ENCODE data around the gene STARD5. TPM values are rescaled to one million over a fixed set of nuclear protein-coding genes. Genes with fewer than 3 reads are reported as not detected.

Gene STARD5
- total and polyA plus RNA-seq, 7 donors: 0.66 to 26.1 (median 6.4) TPM

GRCh38 chr15:81339321-81339720 is 15.4 kb upstream of the STARD5 start:
- Histone ChIP-seq H3K27ac (peak overlapping the region in 2 of 4 donors; percentile 3 to 19), H3K36me3 (no peaks in the 10 kb centered on the region), H3K4me3 (no peak overlapping the region), H3K9me3 (no peaks in the 10 kb centered on the region), H3K27me3 (no peaks in the 10 kb centered on the region), H3K4me1 (peaks cover 0 to 29% (median 20%) of the 10 kb centered on the region in 4 donors)
- no peak for DNase-seq
- intact Hi-C loops (cut with DNase I): loop anchor here (5.0 kb wide), 2 partner anchors 58 to 62 kb away; no protein-coding TSS in a partner anchor
- no peak for TF ChIP-seq POLR2AphosphoS5 (IDR thresholded peaks at IDR 0.05)
- TF ChIP-seq EP300 (IDR thresholded peaks at IDR 0.05): no peak
- no peak for TF ChIP-seq POLR2A (IDR thresholded peaks at IDR 0.05)
- no peak for TF ChIP-seq CTCF (IDR thresholded peaks at IDR 0.05)
- WGBS, 2 donors: 80 to 89% methylated on average over 5 of the region's 5 CpGs

GRCh38 chr15:81338170-81339007 is 14.4 kb upstream of the STARD5 start:
- no peak for TF ChIP-seq CTCF (IDR thresholded peaks at IDR 0.05)
- peak; percentile 63 to 85 (median 72) for TF ChIP-seq POLR2AphosphoS5 (IDR thresholded peaks at IDR 0.05)
- no peak for TF ChIP-seq POLR2A (IDR thresholded peaks at IDR 0.05)
- TF ChIP-seq EP300 (IDR thresholded peaks at IDR 0.05): peak in 1 of 4 donors; percentile 13
- 40 to 46% methylated on average over 8 of the region's 8 CpGs for WGBS, 2 donors
- Histone ChIP-seq H3K27me3 (no peaks in the 10 kb centered on the region), H3K4me3 (no peak overlapping the region), H3K36me3 (no peaks in the 10 kb centered on the region), H3K27ac (peak overlapping the region; percentile 19 to 54 (median 26)), H3K9me3 (no peaks in the 10 kb centered on the region), H3K4me1 (peaks cover 0 to 29% (median 20%) of the 10 kb centered on the region in 4 donors)
- intact Hi-C loops (cut with DNase I): loop anchor here (5.0 kb wide), 2 partner anchors 59 to 61 kb away; no protein-coding TSS in a partner anchor
- DNase-seq: peak; percentile 85

- Histone ChIP-seq H3K4me1 (peaks cover 0 to 29% (median 20%) of the 10 kb centered on the region in 4 donors), H3K4me3 (no peak overlapping the region), H3K27me3 (no peaks in the 10 kb centered on the region), H3K36me3 (no peaks in the 10 kb centered on the region), H3K9me3 (no peaks in the 10 kb centered on the region), H3K27ac (peak overlapping the region; percentile 19 to 54 (median 26))
- intact Hi-C loops (cut with DNase I): loop anchor here (5.0 kb wide), 2 partner anchors 60 kb away; no protein-coding TSS in a partner anchor
- DNase-seq: no peak
- WGBS, 2 donors: 78 to 83% methylated on average over 9 of the region's 9 CpGs
- TF ChIP-seq EP300 (IDR thresholded peaks at IDR 0.05): no peak
- TF ChIP-seq POLR2A (IDR thresholded peaks at IDR 0.05): no peak
- no peak for TF ChIP-seq CTCF (IDR thresholded peaks at IDR 0.05)
- no peak for TF ChIP-seq POLR2AphosphoS5 (IDR thresholded peaks at IDR 0.05)
Measured at GRCh38 chr15:81337713-81338157, 13.8 kb upstream of the STARD5 start.

GRCh38 chr15:81337241-81337640 is 13.3 kb upstream of the STARD5 start:
- 90 to 95% methylated on average over 3 of the region's 3 CpGs for whole genome bisulfite sequencing, 2 donors
- intact Hi-C loops (cut with DNase I): loop anchor here (5.0 kb wide), 2 partner anchors 60 kb away; no protein-coding TSS in a partner anchor
- no peak overlapping the region for H3K4me3 ChIP-seq
- peaks cover 0 to 29% (median 20%) of the 10 kb centered on the region in 4 donors for H3K4me1 ChIP-seq
- DNase-seq: no peak
- no peaks in the 10 kb centered on the region for H3K27me3 ChIP-seq
- H3K27ac ChIP-seq: peak overlapping the region in 2 of 4 donors; percentile 19 to 54
- H3K9me3 ChIP-seq: no peaks in the 10 kb centered on the region
- H3K36me3 ChIP-seq: no peaks in the 10 kb centered on the region
- TF ChIP-seq POLR2AphosphoS5 (IDR thresholded peaks at IDR 0.05): no peak
- no peak for TF ChIP-seq POLR2A (IDR thresholded peaks at IDR 0.05)
- TF ChIP-seq CTCF (IDR thresholded peaks at IDR 0.05): no peak
- no peak for TF ChIP-seq EP300 (IDR thresholded peaks at IDR 0.05)
